ENCODE results near the gene PRSS36. TPM values are rescaled to one million over a fixed set of nuclear protein-coding genes. Genes with fewer than 3 reads are reported as not detected.

Gene PRSS36
- total and polyA plus RNA-seq, 9 of the 15 experiments (the other 6 are each of a cell fraction or from before 2014, with no cell fraction given): 0.09 to 1.2 (median 0.54) TPM; not detected in 2

DNA sequence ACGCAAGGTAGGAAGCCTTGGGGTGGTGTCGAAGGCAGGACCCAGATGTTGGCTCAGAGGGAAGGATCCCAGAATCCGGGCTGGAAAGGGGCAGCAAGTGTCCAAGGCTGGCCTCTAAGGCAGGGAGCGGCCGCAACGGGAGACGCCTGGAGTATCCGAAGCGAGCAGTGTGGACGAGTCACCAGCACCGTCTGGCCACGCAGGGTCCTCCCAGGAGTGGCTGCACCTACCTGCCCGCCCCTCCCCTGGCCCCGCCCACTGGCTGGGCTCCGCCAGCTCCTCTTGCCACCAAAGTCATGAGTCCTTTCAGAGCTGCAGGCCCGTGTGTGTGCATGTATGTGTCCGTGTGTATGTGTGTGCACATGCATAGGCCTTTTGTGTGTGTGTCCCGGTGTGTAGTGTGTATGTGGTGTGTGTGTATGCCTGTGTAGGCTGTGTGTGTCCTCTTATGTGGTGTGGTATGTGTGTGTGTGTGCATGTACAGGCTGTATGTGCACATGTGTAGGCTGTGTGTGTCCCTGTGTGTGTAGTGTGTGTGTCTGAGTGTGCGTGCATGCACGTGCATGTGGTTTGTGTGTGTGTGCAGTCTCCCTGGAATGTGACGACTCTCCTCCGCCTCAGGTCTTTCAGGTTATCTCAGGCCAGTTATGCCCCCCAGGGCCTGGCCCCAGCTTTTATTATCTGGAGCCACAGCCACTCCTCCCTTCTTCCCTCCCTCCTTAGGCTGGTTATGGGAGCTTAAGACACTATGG lies 14.2 kb downstream of the PRSS36 start, which contains the start of gene PRSS8:
PRSS8 (minus strand) TSS at position 193 of the 752 bp plus-strand sequence. CDS start 229 bp downstream, outside the sequence.
- intact Hi-C loops (cut with micrococcal nuclease): no loop called here
- ATAC-seq: peak; percentile 78
- Histone ChIP-seq H4K20me1 (replicated peaks; ENCODE audit: control insufficient read depth, insufficient read depth, low read length) (no peaks in the 10 kb centered on the region), H3K79me2 (ENCODE audit: control insufficient read depth, insufficient read depth, low read length) (no peaks in the 10 kb centered on the region), H3K36me3 (ENCODE audit: control insufficient read depth, insufficient read depth, low read length) (peaks cover 20% of the 10 kb centered on the region; the same call in 1 of the 3 replicates), H3K4me1 (replicated peaks in 1 of 2; ENCODE audit: control insufficient read depth in 2 of 2, insufficient read depth in 2 of 2, low read length in 2 of 2) (peaks cover 31 to 80% of the 10 kb centered on the region in 2 experiments), H3K4me2 (ENCODE audit: insufficient read depth, low read length) (peak within 1 kb of the TSS; percentile 81), H3K9ac (ENCODE audit: insufficient read depth in 1 of 2, low read depth in 2 of 2, low read length in 2 of 2) (peak within 1 kb of the TSS; percentile 36 to 87), H3K9me3 (replicated peaks; ENCODE audit: control insufficient read depth, insufficient read depth, low read depth, low read length) (no peaks in the 10 kb centered on the region), H3K4me3 (peak within 1 kb of the TSS; percentile 26; the same call in 1 of the 2 replicates), H2AFZ (ENCODE audit: low read depth, low read length) (peak within 1 kb of the TSS; percentile 65), H3K27me3 (ENCODE audit: control insufficient read depth in 2 of 2, insufficient read depth in 2 of 2, low read length in 2 of 2) (no peaks in the 10 kb centered on the region), H3K27ac (ENCODE audit: extremely low read depth, low read depth, low read length) (peak within 1 kb of the TSS; percentile 22; the same call in 1 of the 3 replicates), H3K9me1 (ENCODE audit: control insufficient read depth, insufficient read depth, low read length) (no peaks in the 10 kb centered on the region)
- no TSS peak for BruUV-seq (replicated peaks)
- CTCF ChIA-PET (ENCODE audit: low intra/inter-chr PET ratio): no interaction called here
- POLR2A ChIA-PET: interaction anchor here (1.4 to 4.2 kb wide), 3 partner anchors 17 to 44 kb away, joined by 5 to 23 read pairs (median 11); partner anchors contain the start of genes FUS and KAT8
- in situ Hi-C loops (cut with MboI): no loop called here
- peak; percentile 61 to 82 (median 72) for DNase-seq (ENCODE audit: extremely low read depth in 1 of 4, low spot score in 3 of 4)
- WGBS (ENCODE audit: insufficient coverage, low coverage, missing lambda C conversion rate): 31% methylated on average over 21 of the region's 22 CpGs
- peak; percentile 76 for FAIRE-seq
- TF ChIP-seq BHLHE40 (IDR thresholded peaks at IDR 0.05; ENCODE audit: low read length) (peak; percentile 85), POLR3A (IDR thresholded peaks at IDR 0.05; ENCODE audit: borderline replicate concordance, extremely low read depth, insufficient read depth, insufficient read length) (no peak), TOE1 (IDR thresholded peaks at IDR 0.05; ENCODE audit: borderline replicate concordance) (peak; percentile 31; the same call in 1 of the 2 replicates), TOE1 (CRISPR knock-in tag; IDR thresholded peaks at IDR 0.05; ENCODE audit: borderline replicate concordance, low read depth) (no peak), HOXB6 (CRISPR knock-in tag; IDR thresholded peaks at IDR 0.05; ENCODE audit: borderline replicate concordance) (no peak), ZFPM2 (CRISPR knock-in tag; IDR thresholded peaks at IDR 0.05) (no peak)
- TF ChIP-seq, protein P1, sequence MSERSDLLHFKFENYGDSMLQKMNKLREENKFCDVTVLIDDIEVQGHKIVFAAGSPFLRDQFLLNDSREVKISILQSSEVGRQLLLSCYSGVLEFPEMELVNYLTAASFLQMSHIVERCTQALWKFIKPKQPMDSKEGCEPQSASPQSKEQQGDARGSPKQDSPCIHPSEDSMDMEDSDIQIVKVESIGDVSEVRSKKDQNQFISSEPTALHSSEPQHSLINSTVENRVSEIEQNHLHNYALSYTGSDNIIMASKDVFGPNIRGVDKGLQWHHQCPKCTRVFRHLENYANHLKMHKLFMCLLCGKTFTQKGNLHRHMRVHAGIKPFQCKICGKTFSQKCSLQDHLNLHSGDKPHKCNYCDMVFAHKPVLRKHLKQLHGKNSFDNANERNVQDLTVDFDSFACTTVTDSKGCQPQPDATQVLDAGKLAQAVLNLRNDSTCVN (CRISPR knock-in tag; IDR thresholded peaks at IDR 0.05): peak; percentile 80
- TF ChIP-seq, protein P2, sequence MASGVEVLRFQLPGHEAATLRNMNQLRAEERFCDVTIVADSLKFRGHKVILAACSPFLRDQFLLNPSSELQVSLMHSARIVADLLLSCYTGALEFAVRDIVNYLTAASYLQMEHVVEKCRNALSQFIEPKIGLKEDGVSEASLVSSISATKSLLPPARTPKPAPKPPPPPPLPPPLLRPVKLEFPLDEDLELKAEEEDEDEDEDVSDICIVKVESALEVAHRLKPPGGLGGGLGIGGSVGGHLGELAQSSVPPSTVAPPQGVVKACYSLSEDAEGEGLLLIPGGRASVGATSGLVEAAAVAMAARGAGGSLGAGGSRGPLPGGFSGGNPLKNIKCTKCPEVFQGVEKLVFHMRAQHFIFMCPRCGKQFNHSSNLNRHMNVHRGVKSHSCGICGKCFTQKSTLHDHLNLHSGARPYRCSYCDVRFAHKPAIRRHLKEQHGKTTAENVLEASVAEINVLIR (CRISPR knock-in tag; IDR thresholded peaks at IDR 0.05): no peak
- TF ChIP-seq, protein P3, sequence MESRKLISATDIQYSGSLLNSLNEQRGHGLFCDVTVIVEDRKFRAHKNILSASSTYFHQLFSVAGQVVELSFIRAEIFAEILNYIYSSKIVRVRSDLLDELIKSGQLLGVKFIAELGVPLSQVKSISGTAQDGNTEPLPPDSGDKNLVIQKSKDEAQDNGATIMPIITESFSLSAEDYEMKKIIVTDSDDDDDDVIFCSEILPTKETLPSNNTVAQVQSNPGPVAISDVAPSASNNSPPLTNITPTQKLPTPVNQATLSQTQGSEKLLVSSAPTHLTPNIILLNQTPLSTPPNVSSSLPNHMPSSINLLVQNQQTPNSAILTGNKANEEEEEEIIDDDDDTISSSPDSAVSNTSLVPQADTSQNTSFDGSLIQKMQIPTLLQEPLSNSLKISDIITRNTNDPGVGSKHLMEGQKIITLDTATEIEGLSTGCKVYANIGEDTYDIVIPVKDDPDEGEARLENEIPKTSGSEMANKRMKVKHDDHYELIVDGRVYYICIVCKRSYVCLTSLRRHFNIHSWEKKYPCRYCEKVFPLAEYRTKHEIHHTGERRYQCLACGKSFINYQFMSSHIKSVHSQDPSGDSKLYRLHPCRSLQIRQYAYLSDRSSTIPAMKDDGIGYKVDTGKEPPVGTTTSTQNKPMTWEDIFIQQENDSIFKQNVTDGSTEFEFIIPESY (CRISPR knock-in tag; IDR thresholded peaks at IDR 0.05): no peak

Data from K562 (cell line).